Neural cell (in vitro differentiated cells): ENCODE results near the gene BICC1.

ENCODE experiments used
- MXI1 ChIP-seq: fragments of 450-650 bp; conservative IDR thresholded peaks from 2 replicates; pipeline ENCODE4 v1.6.1; 2014; ENCODE audit warnings: antibody characterized with exemption, mild to moderate bottlenecking; ENCODE audit not compliant: poor library complexity, severe bottlenecking
- TAF1 ChIP-seq: IDR thresholded peaks from 2 replicates; pipeline ENCODE4 v1.6.1; 2012; ENCODE audit warnings: low read depth

- TF ChIP-seq TAF1: no peak
- no peak for TF ChIP-seq MXI1
These were observed 42.7 kb downstream of the BICC1 start for GRCh38 chr10:58555170-58555929.
